ENCODE results near the gene TBC1D13. TPM values are rescaled to one million over a fixed set of nuclear protein-coding genes. Genes with fewer than 3 reads are reported as not detected.
"Not testable (repeated sequence)": the region's sequence is repeated elsewhere in the genome, so short reads cannot be mapped to it uniquely, and the experiment has no call there.

The TBC1D13 gene
- total RNA-seq, 2 experiments from 2014 or later, result 19.1 to 22.5 TPM

DNA sequence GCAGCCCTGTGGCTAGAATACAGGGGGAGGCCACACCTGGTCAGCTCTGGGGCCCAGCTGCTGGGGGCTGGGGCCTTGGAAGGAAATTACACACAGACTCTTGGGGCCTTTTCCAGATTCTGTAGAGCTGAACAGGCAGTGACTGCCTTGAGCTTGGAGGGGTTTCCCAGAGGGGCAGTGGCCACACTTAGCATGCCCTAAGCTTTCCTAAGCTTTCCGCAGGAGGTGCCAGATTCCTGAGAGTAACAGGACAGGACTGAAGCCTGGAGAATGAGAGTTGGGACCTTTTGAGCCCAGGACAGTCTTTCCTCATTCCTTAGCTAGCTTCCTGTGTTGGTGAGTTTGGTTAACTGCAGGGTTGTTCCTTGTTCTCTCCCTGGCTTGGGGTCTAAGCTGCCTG is 1.4 kb downstream of the TBC1D13 start:
- Mint-ChIP-seq H3K27ac (peak overlapping the region; percentile 89), H3K9me3 (ENCODE audit: insufficient read depth) (no peaks in the 10 kb centered on the region), H3K27me3 (ENCODE audit: low read depth) (no peaks in the 10 kb centered on the region), H3K4me3 (peak overlapping the region; percentile 95), H3K4me1 (ENCODE audit: low read depth) (peaks cover 21% of the 10 kb centered on the region), H3K36me3 (ENCODE audit: low read depth) (peaks cover 21% of the 10 kb centered on the region)
- ChIA-PET POLR2A (interaction anchor here (0.6 to 1.6 kb wide), 4 partner anchors 16 to 352 kb away, joined by 3 to 10 read pairs (median 6); partner anchors contain the start of gene ENDOG), CTCF (interaction anchor here (1.0 to 2.5 kb wide), 5 partner anchors 17 to 140 kb away, joined by 3 to 20 read pairs (median 4); partner anchors contain the start of genes ENDOG and PKN3)
- ATAC-seq (no peak), DNase-seq (no peak)

DNA sequence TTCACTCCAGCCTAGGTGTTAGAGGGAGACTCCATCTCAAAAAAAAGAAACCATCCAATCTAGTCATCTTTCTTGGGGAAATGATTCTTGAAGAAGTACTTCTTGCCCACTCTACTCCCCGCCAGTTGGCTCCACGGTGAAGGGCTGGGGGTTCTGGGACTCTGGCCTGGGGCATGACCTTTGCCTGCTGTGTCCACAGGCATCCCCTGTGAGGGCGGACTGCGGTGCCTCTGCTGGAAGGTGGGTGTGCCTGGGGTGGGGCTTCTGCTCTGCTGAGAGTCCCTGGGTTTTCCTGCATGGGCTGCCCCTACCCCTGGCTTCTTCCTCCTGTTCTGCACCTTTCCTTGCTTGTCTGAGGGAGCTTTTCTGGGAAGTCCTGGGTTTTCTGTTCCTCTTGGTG is 3.5 kb downstream of the TBC1D13 start:
- Mint-ChIP-seq H3K36me3 (ENCODE audit: low read depth) (peaks cover 24% of the 10 kb centered on the region), H3K4me3 (no peak overlapping the region), H3K4me1 (ENCODE audit: low read depth) (peaks cover 21% of the 10 kb centered on the region), H3K9me3 (ENCODE audit: insufficient read depth) (no peaks in the 10 kb centered on the region), H3K27ac (no peak overlapping the region), H3K27me3 (ENCODE audit: low read depth) (no peaks in the 10 kb centered on the region)
- no peak for ATAC-seq
- no peak for DNase-seq
- POLR2A ChIA-PET, result no interaction called here
- CTCF ChIA-PET, result no interaction called here

DNA sequence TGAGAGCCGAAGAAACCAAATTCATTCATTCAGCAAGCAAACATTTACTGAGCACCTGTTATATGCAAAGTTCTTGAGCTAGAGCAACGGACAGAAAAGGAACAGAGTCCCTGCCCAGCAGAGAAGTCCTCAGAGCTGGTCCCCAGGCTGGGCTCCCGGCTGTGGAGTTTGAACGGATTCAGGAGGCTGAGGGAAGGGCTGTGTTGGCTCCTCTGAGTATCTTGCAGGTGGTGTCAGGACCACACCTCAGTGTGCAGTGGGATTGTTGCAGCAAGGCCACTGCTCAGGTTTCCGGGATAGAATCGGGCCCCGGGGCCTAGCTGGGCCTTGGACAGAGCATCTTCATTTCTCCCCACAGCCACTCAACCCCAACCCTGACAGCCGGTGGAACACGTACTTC is 5.1 kb downstream of the TBC1D13 start:
- Mint-ChIP-seq H3K36me3 (ENCODE audit: low read depth) (peaks cover 26% of the 10 kb centered on the region), H3K4me3 (no peak overlapping the region)
- CTCF ChIA-PET, result interaction anchor here (0.6 to 1.7 kb wide), 2 partner anchors 11 to 26 kb away, joined by 3 to 7 read pairs; partner anchors contain the start of gene ENDOG

DNA sequence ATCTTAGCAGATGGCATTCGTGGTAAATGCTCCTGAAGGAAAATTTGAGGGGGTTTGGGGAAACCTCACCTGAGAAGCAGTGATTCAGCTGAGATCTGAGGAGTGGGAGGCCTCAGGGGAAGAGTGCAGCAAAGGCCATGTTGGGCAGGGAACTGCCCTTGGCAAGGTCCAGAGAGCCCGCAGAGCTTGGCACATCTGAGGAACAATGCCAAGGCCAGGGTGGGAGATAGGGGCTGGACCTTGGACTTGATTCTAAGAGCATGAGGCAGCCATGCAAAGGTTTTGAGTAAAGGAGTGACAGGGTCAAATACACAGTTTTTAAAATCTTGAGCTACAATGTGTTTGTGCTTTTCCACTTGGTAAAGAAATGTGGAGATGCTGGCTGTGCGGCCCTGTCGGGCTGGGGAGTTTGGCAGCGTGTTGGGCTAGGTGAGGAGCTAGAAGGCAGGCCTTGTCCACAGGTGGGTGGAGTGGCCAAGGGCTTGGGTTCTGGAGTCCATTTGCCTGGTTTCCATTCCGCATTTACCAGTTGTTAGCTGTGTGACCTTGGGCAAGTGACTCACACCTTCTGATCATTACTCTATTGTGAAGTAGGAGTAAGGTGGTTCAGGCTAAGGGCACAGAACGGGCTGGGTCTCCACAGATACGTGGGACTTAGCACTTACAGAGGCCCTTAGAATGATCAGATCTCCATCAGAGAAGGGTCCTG is 6.1 kb downstream of the TBC1D13 start:
- Mint-ChIP-seq H3K27me3 (ENCODE audit: low read depth) (no peaks in the 10 kb centered on the region), H3K4me1 (ENCODE audit: low read depth) (peaks cover 10% of the 10 kb centered on the region), H3K9me3 (ENCODE audit: insufficient read depth) (no peaks in the 10 kb centered on the region), H3K36me3 (ENCODE audit: low read depth) (peaks cover 29% of the 10 kb centered on the region), H3K4me3 (no peak overlapping the region), H3K27ac (no peak overlapping the region)
- DNase-seq (no peak), ATAC-seq (no peak)
- CTCF ChIA-PET, result interaction anchor here (1.7 kb wide), 1 partner anchor 25 kb away, joined by 7 read pairs; the partner anchor contains the start of gene ENDOG
- POLR2A ChIA-PET, result interaction anchor here (1.4 kb wide), 1 partner anchor 10 kb away, joined by 3 read pairs; no protein-coding TSS in a partner anchor

More for the DNA sequence above, 5.1 kb downstream of the TBC1D13 start:
- H3K4me1 Mint-ChIP-seq (ENCODE audit: low read depth), result peaks cover 16% of the 10 kb centered on the region
- no peaks in the 10 kb centered on the region for H3K27me3 Mint-ChIP-seq (ENCODE audit: low read depth)
- no peak overlapping the region for H3K27ac Mint-ChIP-seq
- POLR2A ChIA-PET, result interaction anchor here (1.4 kb wide), 1 partner anchor 9 kb away, joined by 3 read pairs; no protein-coding TSS in a partner anchor
- no peak for ATAC-seq
- DNase-seq, result no peak
- no peaks in the 10 kb centered on the region for H3K9me3 Mint-ChIP-seq (ENCODE audit: insufficient read depth)

DNA sequence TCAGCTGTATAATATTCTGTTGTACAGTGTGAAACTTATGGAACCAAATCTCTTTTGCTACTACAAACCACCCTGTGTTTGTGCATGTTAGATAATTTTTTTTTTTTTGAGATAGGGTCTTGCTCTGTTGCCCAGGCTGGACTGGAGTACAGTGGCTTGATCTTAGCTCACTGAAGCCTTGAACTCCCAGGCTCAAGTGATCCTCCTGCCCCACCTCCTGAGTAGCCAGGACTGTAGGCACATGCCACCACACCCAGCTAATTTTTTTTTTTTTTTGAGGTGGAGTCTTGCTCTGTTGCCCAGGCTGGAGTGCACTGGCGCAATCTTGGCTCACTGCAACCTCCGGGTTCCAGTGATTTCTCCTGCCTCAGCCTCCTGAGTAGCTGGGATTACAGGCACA is 7.9 kb downstream of the TBC1D13 start:
- H3K27me3 Mint-ChIP-seq (ENCODE audit: low read depth); H3K9me3 Mint-ChIP-seq (ENCODE audit: insufficient read depth); CTCF ChIA-PET; H3K4me1 Mint-ChIP-seq (ENCODE audit: low read depth); POLR2A ChIA-PET; ATAC-seq; DNase-seq; H3K27ac Mint-ChIP-seq; H3K4me3 Mint-ChIP-seq: not testable (repeated sequence)
- H3K36me3 Mint-ChIP-seq (ENCODE audit: low read depth), result peaks cover 35% of the 10 kb centered on the region

DNA sequence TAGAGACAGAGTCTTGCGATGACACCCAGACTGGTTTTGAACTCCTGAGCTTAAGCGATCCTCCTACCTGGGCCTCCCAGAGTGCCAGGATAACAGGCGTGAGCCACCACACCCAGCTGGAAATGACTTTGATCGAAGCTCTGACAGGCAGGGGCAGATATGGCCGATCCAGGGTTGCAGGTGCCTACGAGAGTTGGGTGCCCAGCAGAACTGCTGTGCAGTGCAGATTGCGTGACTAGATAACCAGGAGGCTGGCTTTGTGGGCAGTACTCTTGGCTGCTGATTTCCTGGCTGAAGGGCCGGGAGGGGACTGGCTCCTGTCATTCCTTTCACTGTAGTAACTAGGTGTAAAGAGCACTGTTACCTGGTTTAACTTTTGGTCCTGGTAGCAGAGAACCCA is 11.8 kb downstream of the TBC1D13 start:
- ATAC-seq, result no peak
- Mint-ChIP-seq H3K36me3 (ENCODE audit: low read depth) (peaks cover 37% of the 10 kb centered on the region), H3K27ac (peak overlapping the region; percentile 43), H3K4me1 (ENCODE audit: low read depth) (no peaks in the 10 kb centered on the region), H3K27me3 (ENCODE audit: low read depth) (no peaks in the 10 kb centered on the region), H3K9me3 (ENCODE audit: insufficient read depth) (no peaks in the 10 kb centered on the region), H3K4me3 (no peak overlapping the region)
- DNase-seq, result no peak
- ChIA-PET CTCF (no interaction called here), POLR2A (no interaction called here)

DNA sequence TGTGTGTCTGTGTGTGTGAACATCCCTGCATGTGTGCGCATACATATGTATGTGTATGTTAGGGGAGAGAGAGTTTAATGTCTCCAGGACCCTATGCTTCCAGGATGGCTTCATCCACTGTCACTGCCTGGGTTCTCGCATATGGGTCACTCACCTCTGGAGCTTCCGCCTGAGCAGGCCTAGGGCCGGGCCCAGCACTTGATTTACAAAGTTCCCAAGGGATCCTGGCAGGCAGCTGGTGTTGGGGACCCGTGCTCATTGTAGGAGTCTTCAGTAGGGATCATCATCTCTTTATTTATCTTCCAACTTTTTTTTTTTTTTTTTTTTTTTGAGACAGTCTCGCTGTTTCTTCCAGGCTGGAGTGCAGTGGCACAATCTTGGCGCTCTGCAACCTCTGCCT is 13.0 kb downstream of the TBC1D13 start:
- Mint-ChIP-seq H3K4me3 (no peak overlapping the region), H3K27me3 (ENCODE audit: low read depth) (no peaks in the 10 kb centered on the region), H3K27ac (no peak overlapping the region), H3K4me1 (ENCODE audit: low read depth) (no peaks in the 10 kb centered on the region), H3K9me3 (ENCODE audit: insufficient read depth) (no peaks in the 10 kb centered on the region), H3K36me3 (ENCODE audit: low read depth) (peaks cover 36% of the 10 kb centered on the region)
- ChIA-PET CTCF (no interaction called here), POLR2A (no interaction called here)
- DNase-seq (no peak), ATAC-seq (no peak)

DNA sequence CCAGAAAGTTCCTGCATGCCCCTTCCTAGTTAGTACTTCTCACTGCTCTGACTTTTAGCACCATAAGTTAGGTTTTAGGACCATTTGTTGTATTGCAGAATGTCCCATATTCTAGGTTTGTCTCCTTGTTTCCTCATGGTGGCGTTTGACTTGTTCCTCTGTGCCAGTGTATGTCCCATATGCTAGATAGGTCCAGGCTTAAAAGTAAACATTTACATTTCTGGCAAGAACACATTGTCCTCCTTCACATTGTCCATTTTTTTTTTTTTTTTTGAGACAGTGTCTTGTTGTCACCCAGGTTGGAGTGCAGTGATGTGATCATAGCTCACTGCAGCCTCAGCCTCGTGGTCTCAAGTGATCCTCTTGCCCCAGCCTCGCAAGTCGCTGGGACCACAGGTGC is 15.4 kb downstream of the TBC1D13 start:
- Mint-ChIP-seq H3K4me3 (no peak overlapping the region), H3K27me3 (ENCODE audit: low read depth) (no peaks in the 10 kb centered on the region), H3K27ac (no peak overlapping the region), H3K9me3 (ENCODE audit: insufficient read depth) (no peaks in the 10 kb centered on the region), H3K4me1 (ENCODE audit: low read depth) (no peaks in the 10 kb centered on the region), H3K36me3 (ENCODE audit: low read depth) (peaks cover 47% of the 10 kb centered on the region)
- ChIA-PET POLR2A (no interaction called here), CTCF (interaction anchor here (2.2 kb wide), 1 partner anchor 16 kb away, joined by 9 read pairs; the partner anchor contains the start of gene ENDOG)
- ATAC-seq (no peak), DNase-seq (no peak)

DNA sequence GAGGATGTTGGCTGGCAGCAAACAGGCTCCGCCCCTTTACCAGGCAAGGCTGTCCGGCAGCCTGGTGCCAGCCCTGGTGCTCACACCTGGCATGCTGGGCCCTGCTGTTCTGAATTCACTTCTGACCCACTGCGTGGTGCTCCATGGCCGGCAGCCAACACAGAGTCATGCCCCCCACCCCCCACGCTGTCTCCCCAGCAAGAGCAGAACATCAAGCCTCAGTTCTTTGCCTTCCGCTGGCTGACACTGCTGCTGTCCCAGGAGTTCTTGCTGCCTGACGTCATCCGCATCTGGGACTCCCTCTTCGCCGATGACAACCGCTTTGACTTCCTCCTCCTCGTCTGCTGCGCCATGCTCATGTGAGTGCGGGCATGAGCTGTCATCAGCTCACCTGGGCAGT is 18.6 kb downstream of the TBC1D13 start:
- H3K36me3 Mint-ChIP-seq (ENCODE audit: low read depth), result peaks cover 39% of the 10 kb centered on the region
- ChIA-PET POLR2A (interaction anchor here (0.6 to 0.8 kb wide), 2 partner anchors 112 to 653 kb away, joined by 3 to 4 read pairs; no protein-coding TSS in a partner anchor), CTCF (no interaction called here)
- no peaks in the 10 kb centered on the region for H3K27me3 Mint-ChIP-seq (ENCODE audit: low read depth)
- ATAC-seq, result no peak
- no peaks in the 10 kb centered on the region for H3K9me3 Mint-ChIP-seq (ENCODE audit: insufficient read depth)
- no peak for DNase-seq
- no peak overlapping the region for H3K27ac Mint-ChIP-seq
- H3K4me1 Mint-ChIP-seq (ENCODE audit: low read depth), result no peaks in the 10 kb centered on the region
- no peak overlapping the region for H3K4me3 Mint-ChIP-seq

DNA sequence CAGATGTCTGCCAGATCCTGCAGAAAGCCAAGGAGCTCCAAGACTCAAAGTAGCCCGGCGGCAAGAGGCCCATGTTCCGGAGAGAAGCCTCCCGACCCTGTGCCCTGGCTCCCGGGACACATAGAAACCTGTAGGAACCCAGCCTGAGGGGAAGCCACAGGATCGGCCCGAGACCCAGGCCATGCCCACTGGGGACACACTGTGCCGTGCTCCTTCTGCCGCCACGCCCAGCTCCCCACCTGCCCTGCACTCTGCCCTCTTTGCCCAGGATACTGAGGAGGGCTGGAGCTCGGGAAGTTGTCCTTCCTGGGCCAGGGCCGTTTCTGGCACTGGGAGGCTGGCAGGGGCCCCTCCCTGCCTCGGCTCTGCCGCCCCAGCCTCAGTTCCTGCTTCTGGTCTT is 20.8 kb downstream of the TBC1D13 start:
- no peak overlapping the region for H3K27ac Mint-ChIP-seq
- CTCF ChIA-PET, result interaction anchor here (0.6 to 1.8 kb wide), 3 partner anchors 10 to 213 kb away, joined by 3 to 5 read pairs (median 4); partner anchors contain the start of gene ENDOG
- POLR2A ChIA-PET, result no interaction called here

DNA sequence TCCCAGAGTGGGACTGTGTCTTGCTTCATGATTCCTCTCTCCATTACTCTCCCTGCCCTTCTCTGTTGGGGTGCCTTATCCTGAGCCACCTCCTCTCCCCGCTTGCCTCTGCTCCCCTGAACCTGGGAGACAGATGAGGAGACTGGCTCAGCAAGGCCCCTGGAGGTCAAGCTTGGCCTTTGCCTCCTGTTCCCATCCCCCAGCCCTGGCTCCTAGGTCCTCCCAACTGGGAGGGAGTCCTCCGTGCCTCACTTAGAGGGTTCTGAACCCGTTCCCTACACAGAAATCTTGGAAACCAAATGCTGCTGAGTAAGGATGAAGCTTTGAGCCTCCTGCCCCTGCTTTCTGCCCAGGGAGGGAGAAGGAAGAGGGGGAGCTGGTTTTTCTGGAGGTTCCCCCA is 21.5 kb downstream of the TBC1D13 start:
- peak overlapping the region; percentile 10 for H3K27ac Mint-ChIP-seq
- POLR2A ChIA-PET, result no interaction called here
- no peak overlapping the region for H3K4me3 Mint-ChIP-seq
- CTCF ChIA-PET, result interaction anchor here (1.8 kb wide), 1 partner anchor 10 kb away, joined by 5 read pairs; the partner anchor contains the start of gene ENDOG
- ATAC-seq (no peak), DNase-seq (no peak)
- H3K4me1 Mint-ChIP-seq (ENCODE audit: low read depth), result no peaks in the 10 kb centered on the region
- H3K27me3 Mint-ChIP-seq (ENCODE audit: low read depth), result no peaks in the 10 kb centered on the region
- H3K9me3 Mint-ChIP-seq (ENCODE audit: insufficient read depth), result no peaks in the 10 kb centered on the region
- peaks cover 26% of the 10 kb centered on the region for H3K36me3 Mint-ChIP-seq (ENCODE audit: low read depth)

More for the DNA sequence above, 20.8 kb downstream of the TBC1D13 start:
- Mint-ChIP-seq H3K4me1 (ENCODE audit: low read depth) (no peaks in the 10 kb centered on the region), H3K36me3 (ENCODE audit: low read depth) (peaks cover 29% of the 10 kb centered on the region), H3K4me3 (no peak overlapping the region), H3K9me3 (ENCODE audit: insufficient read depth) (no peaks in the 10 kb centered on the region), H3K27me3 (ENCODE audit: low read depth) (no peaks in the 10 kb centered on the region)
- ATAC-seq (no peak), DNase-seq (no peak)

DNA sequence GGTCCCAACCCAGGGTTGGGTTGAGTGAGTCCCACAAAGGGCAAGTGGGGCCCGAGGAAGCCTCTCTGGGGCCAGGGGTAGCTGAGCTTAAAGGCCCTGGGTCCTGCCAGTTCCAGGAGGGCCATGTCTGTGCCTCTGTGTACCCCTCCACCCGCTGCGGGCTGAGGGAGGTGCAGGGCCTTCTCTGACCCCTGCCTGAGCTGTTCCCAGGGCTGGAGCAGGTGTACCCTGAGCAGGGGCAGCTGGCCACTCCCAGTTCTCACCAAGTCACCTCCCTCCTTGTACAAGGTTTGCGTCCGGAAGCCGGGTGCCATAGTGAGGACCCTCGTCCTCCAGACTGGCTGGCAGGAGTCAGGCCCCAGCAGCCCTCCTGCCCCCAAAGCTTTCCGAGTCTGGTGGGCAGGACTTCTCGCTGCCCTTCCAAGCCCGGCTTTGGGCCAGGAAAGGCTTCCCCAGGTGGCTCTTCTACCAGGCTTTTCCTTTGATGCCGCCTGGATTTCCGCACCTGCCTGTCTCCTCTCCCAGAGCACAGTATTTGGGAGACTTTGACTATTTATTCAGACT is 22.1 kb downstream of the TBC1D13 start:
- Mint-ChIP-seq H3K36me3 (ENCODE audit: low read depth) (peaks cover 20% of the 10 kb centered on the region), H3K27me3 (ENCODE audit: low read depth) (no peaks in the 10 kb centered on the region), H3K9me3 (ENCODE audit: insufficient read depth) (no peaks in the 10 kb centered on the region), H3K4me1 (ENCODE audit: low read depth) (no peaks in the 10 kb centered on the region), H3K4me3 (no peak overlapping the region), H3K27ac (no peak overlapping the region)
- CTCF ChIA-PET, result interaction anchor here (1.8 kb wide), 1 partner anchor 9 kb away, joined by 5 read pairs; the partner anchor contains the start of gene ENDOG
- no peak for DNase-seq
- ATAC-seq, result no peak
- POLR2A ChIA-PET, result no interaction called here
